ENCODE measurements around the gene CKAP2L. TPM values are rescaled to one million over a fixed set of nuclear protein-coding genes. Genes with fewer than 3 reads are reported as not detected.
"Not testable (repeated sequence)": the region's sequence is repeated elsewhere in the genome, so short reads cannot be mapped to it uniquely, and the experiment has no call there.

CKAP2L gene
- total RNA-seq, 2 experiments from 2014 or later = 59.1 to 78.1 TPM

GRCh38 chr2:112716094-112716493 lies 48.3 kb downstream of the CKAP2L start:
- H3K4me1 Mint-ChIP-seq; POLR2A ChIA-PET; H3K36me3 Mint-ChIP-seq (ENCODE audit: low read depth); H3K4me3 Mint-ChIP-seq; DNase-seq; H3K27ac Mint-ChIP-seq; H3K9me3 Mint-ChIP-seq: not testable (repeated sequence)
- peaks cover 24% of the 10 kb centered on the region for H3K27me3 Mint-ChIP-seq
- CTCF ChIA-PET = interaction anchor here (1.0 kb wide), 1 partner anchor 11 kb away, joined by 3 read pairs; no protein-coding TSS in a partner anchor

GRCh38 chr2:112714836-112715631 lies 49.4 kb downstream of the CKAP2L start:
- ChIA-PET POLR2A (no interaction called here), CTCF (interaction anchor here (1.0 kb wide), 1 partner anchor 12 kb away, joined by 3 read pairs; no protein-coding TSS in a partner anchor)
- no peak for DNase-seq
- Mint-ChIP-seq H3K9me3 (peaks cover 4% of the 10 kb centered on the region), H3K4me1 (peaks cover 9% of the 10 kb centered on the region), H3K27ac (no peak overlapping the region), H3K36me3 (ENCODE audit: low read depth) (no peaks in the 10 kb centered on the region), H3K27me3 (peaks cover 25% of the 10 kb centered on the region), H3K4me3 (no peak overlapping the region)

- ChIA-PET CTCF (interaction anchor here (3.6 kb wide), 1 partner anchor 12 kb away, joined by 23 read pairs; no protein-coding TSS in a partner anchor), POLR2A (no interaction called here)
- peaks cover 25% of the 10 kb centered on the region for H3K27me3 Mint-ChIP-seq
- H3K9me3 Mint-ChIP-seq = peaks cover 4% of the 10 kb centered on the region
- H3K4me1 Mint-ChIP-seq = peaks cover 11% of the 10 kb centered on the region
- DNase-seq = no peak
- no peak overlapping the region for H3K4me3 Mint-ChIP-seq
- no peak overlapping the region for H3K27ac Mint-ChIP-seq
- H3K36me3 Mint-ChIP-seq (ENCODE audit: low read depth) = no peaks in the 10 kb centered on the region
Observed at GRCh38 chr2:112714331-112714730, 50.1 kb downstream of the CKAP2L start.

GRCh38 chr2:112713926-112714325 lies 50.5 kb downstream of the CKAP2L start:
- CTCF ChIA-PET = interaction anchor here (0.9 to 3.6 kb wide), 4 partner anchors 10 to 35 kb away, joined by 3 to 23 read pairs (median 9); no protein-coding TSS in a partner anchor
- H3K9me3 Mint-ChIP-seq = peaks cover 4% of the 10 kb centered on the region
- DNase-seq = no peak

GRCh38 chr2:112713585-112713925 lies 50.9 kb downstream of the CKAP2L start:
- H3K4me3 Mint-ChIP-seq = no peak overlapping the region
- H3K36me3 Mint-ChIP-seq (ENCODE audit: low read depth) = no peaks in the 10 kb centered on the region
- peaks cover 17% of the 10 kb centered on the region for H3K4me1 Mint-ChIP-seq
- H3K27me3 Mint-ChIP-seq = peaks cover 22% of the 10 kb centered on the region
- no peak for DNase-seq
- ChIA-PET POLR2A (no interaction called here), CTCF (interaction anchor here (0.9 to 3.6 kb wide), 6 partner anchors 11 to 35 kb away, joined by 3 to 23 read pairs (median 5); no protein-coding TSS in a partner anchor)
- H3K27ac Mint-ChIP-seq = no peak overlapping the region
- peaks cover 4% of the 10 kb centered on the region for H3K9me3 Mint-ChIP-seq

More at GRCh38 chr2:112713926-112714325, 50.5 kb downstream of the CKAP2L start:
- H3K36me3 Mint-ChIP-seq (ENCODE audit: low read depth) = no peaks in the 10 kb centered on the region
- POLR2A ChIA-PET = no interaction called here
- peaks cover 14% of the 10 kb centered on the region for H3K4me1 Mint-ChIP-seq
- peaks cover 25% of the 10 kb centered on the region for H3K27me3 Mint-ChIP-seq
- H3K27ac Mint-ChIP-seq = no peak overlapping the region
- no peak overlapping the region for H3K4me3 Mint-ChIP-seq

- no peak overlapping the region for H3K27ac Mint-ChIP-seq
- no peak overlapping the region for H3K4me3 Mint-ChIP-seq
- H3K36me3 Mint-ChIP-seq (ENCODE audit: low read depth) = no peaks in the 10 kb centered on the region
- peaks cover 22% of the 10 kb centered on the region for H3K4me1 Mint-ChIP-seq
- CTCF ChIA-PET = interaction anchor here (0.5 to 3.6 kb wide), 7 partner anchors 10 to 446 kb away, joined by 3 to 23 read pairs (median 4); no protein-coding TSS in a partner anchor
- H3K9me3 Mint-ChIP-seq = peaks cover 4% of the 10 kb centered on the region
- DNase-seq = no peak
- peaks cover 21% of the 10 kb centered on the region for H3K27me3 Mint-ChIP-seq
- POLR2A ChIA-PET = interaction anchor here (0.6 kb wide), 1 partner anchor 88 kb away, joined by 3 read pairs; no protein-coding TSS in a partner anchor
Observed at GRCh38 chr2:112712903-112713584, 51.4 kb downstream of the CKAP2L start.

- POLR2A ChIA-PET = interaction anchor here (0.6 kb wide), 1 partner anchor 87 kb away, joined by 3 read pairs; no protein-coding TSS in a partner anchor
- H3K27ac Mint-ChIP-seq = no peak overlapping the region
Observed at GRCh38 chr2:112712465-112712864, 51.9 kb downstream of the CKAP2L start.

GRCh38 chr2:112710956-112711750 lies 53.3 kb downstream of the CKAP2L start:
- no peak overlapping the region for H3K4me3 Mint-ChIP-seq
- no peaks in the 10 kb centered on the region for H3K36me3 Mint-ChIP-seq (ENCODE audit: low read depth)
- H3K27ac Mint-ChIP-seq = no peak overlapping the region
- DNase-seq = no peak
- H3K27me3 Mint-ChIP-seq = peaks cover 17% of the 10 kb centered on the region
- ChIA-PET POLR2A (no interaction called here), CTCF (interaction anchor here (0.9 to 3.6 kb wide), 5 partner anchors 13 to 84 kb away, joined by 3 to 23 read pairs (median 5); no protein-coding TSS in a partner anchor)
- H3K9me3 Mint-ChIP-seq = no peaks in the 10 kb centered on the region
- peaks cover 41% of the 10 kb centered on the region for H3K4me1 Mint-ChIP-seq

More at GRCh38 chr2:112712465-112712864, 51.9 kb downstream of the CKAP2L start:
- CTCF ChIA-PET = interaction anchor here (0.9 to 3.6 kb wide), 5 partner anchors 12 to 86 kb away, joined by 3 to 23 read pairs (median 6); no protein-coding TSS in a partner anchor
- peaks cover 19% of the 10 kb centered on the region for H3K27me3 Mint-ChIP-seq
- peaks cover 28% of the 10 kb centered on the region for H3K4me1 Mint-ChIP-seq
- H3K36me3 Mint-ChIP-seq (ENCODE audit: low read depth) = no peaks in the 10 kb centered on the region
- no peak for DNase-seq
- H3K4me3 Mint-ChIP-seq = no peak overlapping the region
- peaks cover 2% of the 10 kb centered on the region for H3K9me3 Mint-ChIP-seq

GRCh38 chr2:112709703-112710102 lies 54.7 kb downstream of the CKAP2L start:
- POLR2A ChIA-PET = interaction anchor here (0.5 kb wide), 1 partner anchor 59 kb away, joined by 3 read pairs; no protein-coding TSS in a partner anchor
- Mint-ChIP-seq H3K27me3 (peaks cover 11% of the 10 kb centered on the region), H3K9me3 (no peaks in the 10 kb centered on the region), H3K4me1 (peaks cover 53% of the 10 kb centered on the region), H3K27ac (no peak overlapping the region), H3K36me3 (ENCODE audit: low read depth) (no peaks in the 10 kb centered on the region), H3K4me3 (no peak overlapping the region)
- CTCF ChIA-PET = interaction anchor here (0.6 to 1.8 kb wide), 7 partner anchors 17 to 455 kb away, joined by 3 to 8 read pairs (median 3); no protein-coding TSS in a partner anchor
- no peak for DNase-seq

- Mint-ChIP-seq H3K4me1 (peaks cover 53% of the 10 kb centered on the region), H3K4me3 (no peak overlapping the region), H3K27me3 (peaks cover 11% of the 10 kb centered on the region), H3K9me3 (no peaks in the 10 kb centered on the region), H3K27ac (no peak overlapping the region), H3K36me3 (ENCODE audit: low read depth) (no peaks in the 10 kb centered on the region)
- POLR2A ChIA-PET = interaction anchor here (0.5 kb wide), 1 partner anchor 60 kb away, joined by 3 read pairs; no protein-coding TSS in a partner anchor
- CTCF ChIA-PET = interaction anchor here (0.6 to 1.8 kb wide), 6 partner anchors 16 to 82 kb away, joined by 3 to 8 read pairs (median 4); no protein-coding TSS in a partner anchor
- DNase-seq = no peak
Observed at GRCh38 chr2:112708968-112709367, 55.4 kb downstream of the CKAP2L start.

- not testable (repeated sequence) for H3K9me3 Mint-ChIP-seq; DNase-seq; H3K36me3 Mint-ChIP-seq (ENCODE audit: low read depth); H3K27ac Mint-ChIP-seq; H3K4me3 Mint-ChIP-seq
- Mint-ChIP-seq H3K27me3 (peaks cover 12% of the 10 kb centered on the region), H3K4me1 (peaks cover 50% of the 10 kb centered on the region)
- POLR2A ChIA-PET = interaction anchor here (1.5 kb wide), 1 partner anchor 14 kb away, joined by 4 read pairs; no protein-coding TSS in a partner anchor
- CTCF ChIA-PET = interaction anchor here (0.6 to 5.1 kb wide), 14 partner anchors 15 to 81 kb away, joined by 3 to 29 read pairs (median 4); partner anchors contain the start of gene SLC20A1
Observed at GRCh38 chr2:112706947-112707346, 57.5 kb downstream of the CKAP2L start.
